Measurements from ENCODE around the gene GNB3. TPM values are rescaled to one million over a fixed set of nuclear protein-coding genes. Genes with fewer than 3 reads are reported as not detected.

GNB3 gene
- total and polyA plus RNA-seq, 9 of the 15 experiments (the other 6 are each of a cell fraction or from before 2014, with no cell fraction given), result 1.4 to 5.8 (median 2.0) TPM

DNA sequence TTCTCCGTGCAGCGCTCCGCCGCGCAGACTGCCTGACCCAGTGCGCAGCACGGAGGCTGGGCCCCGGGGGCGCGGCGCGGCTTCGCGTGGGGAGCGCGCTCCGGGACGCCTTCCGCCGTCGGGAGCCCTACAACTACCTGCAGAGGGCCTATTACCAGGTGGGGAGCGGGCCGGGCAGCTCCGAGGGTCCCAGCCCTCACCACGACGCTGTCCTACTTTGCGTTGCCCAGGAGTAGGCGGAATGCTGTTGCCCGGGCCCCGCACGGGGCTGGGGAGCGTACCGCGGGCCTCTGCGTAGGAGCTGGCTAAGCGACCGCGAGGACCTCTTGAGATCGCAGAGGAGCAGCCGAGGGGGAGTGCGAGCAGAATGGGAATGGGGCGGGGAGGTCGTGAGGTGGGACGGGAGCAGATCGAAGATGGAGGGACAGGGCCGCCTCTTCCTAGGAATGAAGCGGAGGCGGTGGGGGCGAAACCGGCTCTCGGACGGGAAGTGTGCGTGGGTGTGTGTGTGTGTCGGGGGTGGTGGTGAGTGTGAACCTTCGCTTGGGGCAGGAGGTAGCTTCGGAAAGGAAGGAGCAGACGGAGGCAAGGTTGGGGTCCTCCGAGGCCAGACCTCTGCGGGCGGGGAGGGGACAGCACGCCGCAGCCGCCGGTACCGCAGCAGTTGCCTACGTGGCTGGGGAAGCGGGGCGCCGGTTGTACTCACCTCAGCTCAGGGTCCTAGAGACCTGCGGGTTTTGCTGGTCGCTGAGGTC, 11.8 kb upstream of the GNB3 start (continued):
- TF ChIP-seq, protein P1, sequence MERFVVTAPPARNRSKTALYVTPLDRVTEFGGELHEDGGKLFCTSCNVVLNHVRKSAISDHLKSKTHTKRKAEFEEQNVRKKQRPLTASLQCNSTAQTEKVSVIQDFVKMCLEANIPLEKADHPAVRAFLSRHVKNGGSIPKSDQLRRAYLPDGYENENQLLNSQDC (CRISPR knock-in tag; IDR thresholded peaks at IDR 0.05), result no peak
- TF ChIP-seq DPF2 (IDR thresholded peaks at IDR 0.05) (peak; percentile 64), ZNF217 (CRISPR knock-in tag; IDR thresholded peaks at IDR 0.05) (no peak), GABPB1 (CRISPR knock-in tag; IDR thresholded peaks at IDR 0.05) (peak; percentile 44; the same call in 1 of the 2 replicates), ZNF146 (CRISPR knock-in tag; IDR thresholded peaks at IDR 0.05; ENCODE audit: unreplicated experiment) (no peak), ZNF764 (CRISPR knock-in tag; IDR thresholded peaks at IDR 0.05; ENCODE audit: low read depth) (no peak), SLC30A9 (CRISPR knock-in tag; IDR thresholded peaks at IDR 0.05) (no peak), ZNF696 (CRISPR knock-in tag; conservative IDR thresholded peaks at IDR 0.05) (no peak), RBFOX2 (IDR thresholded peaks at IDR 0.05; ENCODE audit: low read depth, low read length) (peak; percentile 78; the same call in 1 of the 2 replicates), MECOM (CRISPR knock-in tag; IDR thresholded peaks at IDR 0.05) (no peak), CBX1 (IDR thresholded peaks at IDR 0.05; ENCODE audit: low read depth) (no peak)
- TF ChIP-seq, protein P2, sequence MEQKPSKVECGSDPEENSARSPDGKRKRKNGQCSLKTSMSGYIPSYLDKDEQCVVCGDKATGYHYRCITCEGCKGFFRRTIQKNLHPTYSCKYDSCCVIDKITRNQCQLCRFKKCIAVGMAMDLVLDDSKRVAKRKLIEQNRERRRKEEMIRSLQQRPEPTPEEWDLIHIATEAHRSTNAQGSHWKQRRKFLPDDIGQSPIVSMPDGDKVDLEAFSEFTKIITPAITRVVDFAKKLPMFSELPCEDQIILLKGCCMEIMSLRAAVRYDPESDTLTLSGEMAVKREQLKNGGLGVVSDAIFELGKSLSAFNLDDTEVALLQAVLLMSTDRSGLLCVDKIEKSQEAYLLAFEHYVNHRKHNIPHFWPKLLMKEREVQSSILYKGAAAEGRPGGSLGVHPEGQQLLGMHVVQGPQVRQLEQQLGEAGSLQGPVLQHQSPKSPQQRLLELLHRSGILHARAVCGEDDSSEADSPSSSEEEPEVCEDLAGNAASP (IDR thresholded peaks at IDR 0.05), result no peak
- TF ChIP-seq, protein P3, sequence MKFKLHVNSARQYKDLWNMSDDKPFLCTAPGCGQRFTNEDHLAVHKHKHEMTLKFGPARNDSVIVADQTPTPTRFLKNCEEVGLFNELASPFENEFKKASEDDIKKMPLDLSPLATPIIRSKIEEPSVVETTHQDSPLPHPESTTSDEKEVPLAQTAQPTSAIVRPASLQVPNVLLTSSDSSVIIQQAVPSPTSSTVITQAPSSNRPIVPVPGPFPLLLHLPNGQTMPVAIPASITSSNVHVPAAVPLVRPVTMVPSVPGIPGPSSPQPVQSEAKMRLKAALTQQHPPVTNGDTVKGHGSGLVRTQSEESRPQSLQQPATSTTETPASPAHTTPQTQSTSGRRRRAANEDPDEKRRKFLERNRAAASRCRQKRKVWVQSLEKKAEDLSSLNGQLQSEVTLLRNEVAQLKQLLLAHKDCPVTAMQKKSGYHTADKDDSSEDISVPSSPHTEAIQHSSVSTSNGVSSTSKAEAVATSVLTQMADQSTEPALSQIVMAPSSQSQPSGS (CRISPR knock-in tag; IDR thresholded peaks at IDR 0.05), result no peak
- TF ChIP-seq, protein P4, sequence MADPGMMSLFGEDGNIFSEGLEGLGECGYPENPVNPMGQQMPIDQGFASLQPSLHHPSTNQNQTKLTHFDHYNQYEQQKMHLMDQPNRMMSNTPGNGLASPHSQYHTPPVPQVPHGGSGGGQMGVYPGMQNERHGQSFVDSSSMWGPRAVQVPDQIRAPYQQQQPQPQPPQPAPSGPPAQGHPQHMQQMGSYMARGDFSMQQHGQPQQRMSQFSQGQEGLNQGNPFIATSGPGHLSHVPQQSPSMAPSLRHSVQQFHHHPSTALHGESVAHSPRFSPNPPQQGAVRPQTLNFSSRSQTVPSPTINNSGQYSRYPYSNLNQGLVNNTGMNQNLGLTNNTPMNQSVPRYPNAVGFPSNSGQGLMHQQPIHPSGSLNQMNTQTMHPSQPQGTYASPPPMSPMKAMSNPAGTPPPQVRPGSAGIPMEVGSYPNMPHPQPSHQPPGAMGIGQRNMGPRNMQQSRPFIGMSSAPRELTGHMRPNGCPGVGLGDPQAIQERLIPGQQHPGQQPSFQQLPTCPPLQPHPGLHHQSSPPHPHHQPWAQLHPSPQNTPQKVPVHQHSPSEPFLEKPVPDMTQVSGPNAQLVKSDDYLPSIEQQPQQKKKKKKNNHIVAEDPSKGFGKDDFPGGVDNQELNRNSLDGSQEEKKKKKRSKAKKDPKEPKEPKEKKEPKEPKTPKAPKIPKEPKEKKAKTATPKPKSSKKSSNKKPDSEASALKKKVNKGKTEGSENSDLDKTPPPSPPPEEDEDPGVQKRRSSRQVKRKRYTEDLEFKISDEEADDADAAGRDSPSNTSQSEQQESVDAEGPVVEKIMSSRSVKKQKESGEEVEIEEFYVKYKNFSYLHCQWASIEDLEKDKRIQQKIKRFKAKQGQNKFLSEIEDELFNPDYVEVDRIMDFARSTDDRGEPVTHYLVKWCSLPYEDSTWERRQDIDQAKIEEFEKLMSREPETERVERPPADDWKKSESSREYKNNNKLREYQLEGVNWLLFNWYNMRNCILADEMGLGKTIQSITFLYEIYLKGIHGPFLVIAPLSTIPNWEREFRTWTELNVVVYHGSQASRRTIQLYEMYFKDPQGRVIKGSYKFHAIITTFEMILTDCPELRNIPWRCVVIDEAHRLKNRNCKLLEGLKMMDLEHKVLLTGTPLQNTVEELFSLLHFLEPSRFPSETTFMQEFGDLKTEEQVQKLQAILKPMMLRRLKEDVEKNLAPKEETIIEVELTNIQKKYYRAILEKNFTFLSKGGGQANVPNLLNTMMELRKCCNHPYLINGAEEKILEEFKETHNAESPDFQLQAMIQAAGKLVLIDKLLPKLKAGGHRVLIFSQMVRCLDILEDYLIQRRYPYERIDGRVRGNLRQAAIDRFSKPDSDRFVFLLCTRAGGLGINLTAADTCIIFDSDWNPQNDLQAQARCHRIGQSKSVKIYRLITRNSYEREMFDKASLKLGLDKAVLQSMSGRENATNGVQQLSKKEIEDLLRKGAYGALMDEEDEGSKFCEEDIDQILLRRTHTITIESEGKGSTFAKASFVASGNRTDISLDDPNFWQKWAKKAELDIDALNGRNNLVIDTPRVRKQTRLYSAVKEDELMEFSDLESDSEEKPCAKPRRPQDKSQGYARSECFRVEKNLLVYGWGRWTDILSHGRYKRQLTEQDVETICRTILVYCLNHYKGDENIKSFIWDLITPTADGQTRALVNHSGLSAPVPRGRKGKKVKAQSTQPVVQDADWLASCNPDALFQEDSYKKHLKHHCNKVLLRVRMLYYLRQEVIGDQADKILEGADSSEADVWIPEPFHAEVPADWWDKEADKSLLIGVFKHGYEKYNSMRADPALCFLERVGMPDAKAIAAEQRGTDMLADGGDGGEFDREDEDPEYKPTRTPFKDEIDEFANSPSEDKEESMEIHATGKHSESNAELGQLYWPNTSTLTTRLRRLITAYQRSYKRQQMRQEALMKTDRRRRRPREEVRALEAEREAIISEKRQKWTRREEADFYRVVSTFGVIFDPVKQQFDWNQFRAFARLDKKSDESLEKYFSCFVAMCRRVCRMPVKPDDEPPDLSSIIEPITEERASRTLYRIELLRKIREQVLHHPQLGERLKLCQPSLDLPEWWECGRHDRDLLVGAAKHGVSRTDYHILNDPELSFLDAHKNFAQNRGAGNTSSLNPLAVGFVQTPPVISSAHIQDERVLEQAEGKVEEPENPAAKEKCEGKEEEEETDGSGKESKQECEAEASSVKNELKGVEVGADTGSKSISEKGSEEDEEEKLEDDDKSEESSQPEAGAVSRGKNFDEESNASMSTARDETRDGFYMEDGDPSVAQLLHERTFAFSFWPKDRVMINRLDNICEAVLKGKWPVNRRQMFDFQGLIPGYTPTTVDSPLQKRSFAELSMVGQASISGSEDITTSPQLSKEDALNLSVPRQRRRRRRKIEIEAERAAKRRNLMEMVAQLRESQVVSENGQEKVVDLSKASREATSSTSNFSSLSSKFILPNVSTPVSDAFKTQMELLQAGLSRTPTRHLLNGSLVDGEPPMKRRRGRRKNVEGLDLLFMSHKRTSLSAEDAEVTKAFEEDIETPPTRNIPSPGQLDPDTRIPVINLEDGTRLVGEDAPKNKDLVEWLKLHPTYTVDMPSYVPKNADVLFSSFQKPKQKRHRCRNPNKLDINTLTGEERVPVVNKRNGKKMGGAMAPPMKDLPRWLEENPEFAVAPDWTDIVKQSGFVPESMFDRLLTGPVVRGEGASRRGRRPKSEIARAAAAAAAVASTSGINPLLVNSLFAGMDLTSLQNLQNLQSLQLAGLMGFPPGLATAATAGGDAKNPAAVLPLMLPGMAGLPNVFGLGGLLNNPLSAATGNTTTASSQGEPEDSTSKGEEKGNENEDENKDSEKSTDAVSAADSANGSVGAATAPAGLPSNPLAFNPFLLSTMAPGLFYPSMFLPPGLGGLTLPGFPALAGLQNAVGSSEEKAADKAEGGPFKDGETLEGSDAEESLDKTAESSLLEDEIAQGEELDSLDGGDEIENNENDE (IDR thresholded peaks at IDR 0.05; ENCODE audit: low read depth, low read length), result no peak

Data from K562 (cell line).